H9 (cell line): Measurements from ENCODE around the gene SMS. TPM values are rescaled to one million over a fixed set of nuclear protein-coding genes. Genes with fewer than 3 reads are reported as not detected.

Experiments used
- DNase-seq: peaks from one replicate; pipeline ENCODE4 v3.0.0-alpha.2; 2017
- H2AFZ ChIP-seq: one replicate; pipeline ENCODE4 v1.6.1; 2013; ENCODE audit warnings: mild to moderate bottlenecking, low read length, control low read depth, moderate library complexity
- H2AK5ac ChIP-seq: 2 replicates; pipeline ENCODE4 v1.6.1; 2013; ENCODE audit warnings: low read length, control low read depth, mixed read lengths; ENCODE audit not compliant: insufficient read length
- H2BK120ac ChIP-seq: one replicate; pipeline ENCODE4 v1.6.1; 2013; ENCODE audit warnings: low read depth, mild to moderate bottlenecking, low read length, control low read depth, inconsistent platforms; ENCODE audit not compliant: poor library complexity, severe bottlenecking
- H2BK12ac ChIP-seq: 2 replicates; pipeline ENCODE4 v1.6.1; 2013; ENCODE audit warnings: low read length, control low read depth, mixed read lengths, low read depth; ENCODE audit not compliant: insufficient read length
- H2BK15ac ChIP-seq: 2 replicates; pipeline ENCODE4 v1.6.1; 2013; ENCODE audit warnings: low read depth, low read length, control low read depth
- H2BK20ac ChIP-seq: one replicate; pipeline ENCODE4 v1.6.1; 2013; ENCODE audit warnings: low read depth, mild to moderate bottlenecking, low read length, control low read depth, inconsistent platforms; ENCODE audit not compliant: poor library complexity, severe bottlenecking
- H2BK5ac ChIP-seq: 2 replicates; pipeline ENCODE4 v1.6.1; 2013; ENCODE audit warnings: low read length, control low read depth, mixed read lengths; ENCODE audit not compliant: insufficient read length
- H3K14ac ChIP-seq: 2 replicates; pipeline ENCODE4 v1.6.1; 2013; ENCODE audit warnings: low read length, control low read depth; ENCODE audit not compliant: insufficient read depth
- H3K18ac ChIP-seq: 2 replicates; pipeline ENCODE4 v1.6.1; 2013; ENCODE audit warnings: low read depth, mild to moderate bottlenecking, mixed read lengths, low read length, control low read depth; ENCODE audit not compliant: insufficient read length
- H3K23ac ChIP-seq: 2 replicates; pipeline ENCODE4 v1.6.1; 2013; ENCODE audit warnings: low read length, control low read depth, mixed read lengths, low read depth; ENCODE audit not compliant: insufficient read length
- H3K23me2 ChIP-seq: 2 replicates; pipeline ENCODE4 v1.6.1; 2013; ENCODE audit warnings: low read depth, mild to moderate bottlenecking, mixed read lengths, low read length, control low read depth; ENCODE audit not compliant: insufficient read length, poor library complexity, severe bottlenecking
- H3K27ac ChIP-seq: 2 replicates; pipeline ENCODE4 v1.5.1; 2013; ENCODE audit warnings: low read length, control low read depth, mixed read lengths, low read depth; ENCODE audit not compliant: insufficient read length
- H3K27me3 ChIP-seq: 2 replicates; pipeline ENCODE4 v1.6.1; 2013; ENCODE audit warnings: low read length, control low read depth, inconsistent platforms; ENCODE audit not compliant: insufficient read depth
- H3K4ac ChIP-seq: 2 replicates; pipeline ENCODE4 v1.6.1; 2013; ENCODE audit warnings: low read depth, mild to moderate bottlenecking, control low read depth, inconsistent platforms, low read length, moderate library complexity
- H3K4me1 ChIP-seq: 2 replicates; pipeline ENCODE4 v1.6.1; 2013; ENCODE audit warnings: low read length, control low read depth, inconsistent platforms; ENCODE audit not compliant: insufficient read depth
- H3K4me2 ChIP-seq: 2 replicates; pipeline ENCODE4 v1.6.1; 2013; ENCODE audit warnings: low read length, control low read depth, mixed read lengths; ENCODE audit not compliant: insufficient read length, insufficient read depth
- H3K56ac ChIP-seq: 2 replicates; pipeline ENCODE4 v1.6.1; 2013; ENCODE audit warnings: low read depth, mild to moderate bottlenecking, mixed read lengths, low read length, control low read depth; ENCODE audit not compliant: insufficient read length
- H3K79me1 ChIP-seq: 2 replicates; pipeline ENCODE4 v1.6.1; 2013; ENCODE audit warnings: low read depth, mild to moderate bottlenecking, moderate library complexity, low read length, control low read depth, inconsistent platforms; ENCODE audit not compliant: insufficient read depth, poor library complexity, severe bottlenecking
- H3K79me2 ChIP-seq: 2 replicates; pipeline ENCODE4 v1.6.1; 2013; ENCODE audit warnings: low read length, control low read depth, inconsistent platforms; ENCODE audit not compliant: insufficient read depth
- H3K9ac ChIP-seq: 2 replicates; pipeline ENCODE4 v1.6.1; 2013; ENCODE audit warnings: low read length, control low read depth, mixed read lengths; ENCODE audit not compliant: insufficient read length; ENCODE audit errors: extremely low read depth
- H3K9me3 ChIP-seq: one replicate; pipeline ENCODE4 v1.6.1; 2013; ENCODE audit warnings: low read depth, low read length, inconsistent platforms; ENCODE audit not compliant: control insufficient read depth
- H3T11ph ChIP-seq: one replicate; pipeline ENCODE4 v1.6.1; 2013; ENCODE audit warnings: mild to moderate bottlenecking, low read length, control low read depth, inconsistent platforms
- H4K20me1 ChIP-seq: one replicate; pipeline ENCODE4 v1.6.1; 2013; ENCODE audit not compliant: control insufficient read depth, insufficient read length, insufficient read depth
- H4K5ac ChIP-seq: 2 replicates; pipeline ENCODE4 v1.6.1; 2013; ENCODE audit warnings: low read depth, mild to moderate bottlenecking, mixed read lengths, low read length, control low read depth; ENCODE audit not compliant: insufficient read length
- H4K8ac ChIP-seq: replicated peaks from 2 replicates; pipeline ENCODE4 v1.6.1; 2013; ENCODE audit warnings: low read length, control low read depth, mixed read lengths, low read depth; ENCODE audit not compliant: insufficient read length
- H4K91ac ChIP-seq: 2 replicates; pipeline ENCODE4 v1.6.1; 2013; ENCODE audit warnings: low read depth, mild to moderate bottlenecking, moderate library complexity, mixed read lengths, low read length, control low read depth; ENCODE audit not compliant: insufficient read length
- H3K27ac Mint-ChIP-seq, 3 experiments: 2 replicates in 2 of 3; 3 replicates in 1 of 3; pipeline ENCODE4 v1.8.0; 2020 to 2021; ENCODE audit warnings: mixed read lengths in 3 of 3, mild to moderate bottlenecking in 1 of 3, moderate library complexity in 1 of 3
- H3K27me3 Mint-ChIP-seq: 2 replicates; pipeline ENCODE4 v1.8.0; 2021; ENCODE audit warnings: low read depth, mild to moderate bottlenecking, moderate library complexity, mixed read lengths
- H3K36me3 Mint-ChIP-seq, 3 experiments: 2 replicates in 2 of 3; 3 replicates in 1 of 3; pipeline ENCODE4 v1.8.0; 2020 to 2021; ENCODE audit warnings: low read depth in 3 of 3, mixed read lengths in 3 of 3; ENCODE audit not compliant: insufficient read depth in 1 of 3
- H3K4me1 Mint-ChIP-seq, 2 experiments: 2 replicates each; pipeline ENCODE4 v1.8.0; 2020; ENCODE audit warnings: mixed read lengths in 2 of 2
- H3K4me3 Mint-ChIP-seq, 2 experiments: 2 replicates in 1 of 2; 3 replicates in 1 of 2; pipeline ENCODE4 v1.8.0; 2020 to 2021; ENCODE audit warnings: mild to moderate bottlenecking in 2 of 2, mixed read lengths in 2 of 2, moderate library complexity in 1 of 2
- H3K9me3 Mint-ChIP-seq, 2 experiments: 2 replicates in 1 of 2; 3 replicates in 1 of 2; pipeline ENCODE4 v1.8.0; 2020; ENCODE audit warnings: mild to moderate bottlenecking in 2 of 2, mixed read lengths in 2 of 2, moderate library complexity in 1 of 2
- CTCF ChIP-seq: fragments of 200-600 bp; sonication (generic); conservative IDR thresholded peaks from 3 replicates; pipeline ENCODE4 v1.8.0; 2021; ENCODE audit warnings: antibody characterized with exemption, mild to moderate bottlenecking
- WGBS: extraction: QIAGEN DNeasy Blood & Tissue Kit; methylation state at CpG from one replicate; pipeline ENCODE4 v1.1.7; 2013; ENCODE audit warnings: missing lambda C conversion rate, low lambda C conversion rate, mixed read lengths; ENCODE audit not compliant: insufficient read length; ENCODE audit errors: extremely low coverage; 5-methylcytosine and 5-hydroxymethylcytosine counted together
- total RNA-seq: library from RNA; stranded (reverse); gene quantifications from 2 replicates; pipeline ENCODE4 v1.2.1, GENCODE V29; 2021

SMS gene
- total RNA-seq, 1 experiment from 2014 or later, result 415 TPM

- Histone ChIP-seq H2AK5ac (no peak overlapping the region), H3K4ac (no peak overlapping the region), H3K56ac (no peak overlapping the region), H3K9ac (no peak overlapping the region), H2BK15ac (no peak overlapping the region), H3K14ac (no peak overlapping the region), H3K27ac (no peak overlapping the region), H3K4me1 (no peaks in the 10 kb centered on the region; the same call in 1 of the 2 replicates), H3K18ac (no peak overlapping the region), H3K9me3 (no peaks in the 10 kb centered on the region), H4K8ac (no peak overlapping the region), H3K79me2 (no peaks in the 10 kb centered on the region; the same call in 1 of the 2 replicates), H2AFZ (no peak overlapping the region), H4K20me1 (no peaks in the 10 kb centered on the region), H2BK20ac (no peak overlapping the region), H3T11ph (no peak overlapping the region), H2BK120ac (no peak overlapping the region), H4K91ac (no peak overlapping the region), H2BK12ac (no peak overlapping the region), H3K79me1 (no peaks in the 10 kb centered on the region), H3K23ac (no peak overlapping the region), H4K5ac (no peak overlapping the region), H3K23me2 (no peaks in the 10 kb centered on the region), H3K4me2 (no peak overlapping the region), H2BK5ac (no peak overlapping the region), H3K27me3 (no peaks in the 10 kb centered on the region)
- no CpG with 5 or more reads among the region's 1 CpG for WGBS
- peaks cover 0 to 24% of the 10 kb centered on the region in 2 experiments; a peak in 3 of 5 replicates for H3K9me3 Mint-ChIP-seq
- DNase-seq, result no peak
- no peak overlapping the region for H3K4me3 Mint-ChIP-seq
- no peak overlapping the region for H3K27ac Mint-ChIP-seq
- no peaks in the 10 kb centered on the region for H3K27me3 Mint-ChIP-seq
- no peak for TF ChIP-seq CTCF
- peaks cover 1% of the 10 kb centered on the region in 2 experiments for H3K4me1 Mint-ChIP-seq
- peaks cover 28 to 84% (median 64%) of the 10 kb centered on the region in 3 experiments; a peak in 6 of 7 replicates for H3K36me3 Mint-ChIP-seq
These were observed 46.1 kb downstream of the SMS start for GRCh38 chrX:21986596-21986995.
